SK-N-MC (cell line): ENCODE measurements around the gene CHAT.
"Not testable (repeated sequence)": the region's sequence is repeated elsewhere in the genome, so short reads cannot be mapped to it uniquely, and the experiment has no call there.

Experiments used
- DNase-seq: peaks from one replicate; pipeline ENCODE4 v3.0.0-alpha.2; 2011; ENCODE audit warnings: low read depth, low spot score
- H3K27ac ChIP-seq: fragments of 200-600 bp; sonication (generic); 2 replicates; pipeline ENCODE4 v1.5.1; 2016; ENCODE audit warnings: mixed run types
- H3K36me3 ChIP-seq: fragments of 200-600 bp; sonication (generic); 2 replicates; pipeline ENCODE4 v1.6.1; 2017; ENCODE audit warnings: antibody characterized with exemption, low read length, mixed read lengths; ENCODE audit not compliant: insufficient read depth
- H3K4me3 ChIP-seq: fragments of 200-600 bp; sonication (generic); 2 replicates; pipeline ENCODE4 v1.5.1; 2016
- H3K9ac ChIP-seq: fragments of 200-600 bp; sonication (generic); 2 replicates; pipeline ENCODE4 v1.8.0; 2017; ENCODE audit warnings: mixed run types, mixed read lengths; ENCODE audit not compliant: insufficient read length
- H3K9me3 ChIP-seq: fragments of 200-600 bp; sonication (generic); 2 replicates; pipeline ENCODE4 v1.6.1; 2017; ENCODE audit warnings: low read depth, mild to moderate bottlenecking, antibody characterized with exemption, low read length, moderate library complexity, mixed read lengths
- EZH2 ChIP-seq: fragments of 200-600 bp; sonication (generic); IDR thresholded peaks from one replicate; pipeline ENCODE4 v1.6.1; 2017; ENCODE audit warnings: antibody characterized with exemption
- FOXP2 ChIP-seq: optimal IDR thresholded peaks from 2 replicates; pipeline ENCODE3; 2011; ENCODE audit warnings: mild to moderate bottlenecking, moderate library complexity; ENCODE audit not compliant: insufficient read depth; ENCODE audit errors: extremely low read length, control extremely low read depth
- POLR2AphosphoS5 ChIP-seq: IDR thresholded peaks from 2 replicates; pipeline ENCODE4 v1.6.1; 2012; ENCODE audit warnings: mild to moderate bottlenecking, low read depth, low read length, borderline replicate concordance

CHAT gene

GRCh38 chr10:49664842-49665355 is 51.1 kb downstream of the CHAT start:
- no peak for DNase-seq
- TF ChIP-seq FOXP2: no peak
- Histone ChIP-seq H3K27ac (no peak overlapping the region), H3K9ac (no peak overlapping the region), H3K4me3 (no peak overlapping the region), H3K9me3 (no peaks in the 10 kb centered on the region), H3K36me3 (no peaks in the 10 kb centered on the region)

GRCh38 chr10:49666054-49666615 is 52.3 kb downstream of the CHAT start:
- Histone ChIP-seq H3K36me3 (no peaks in the 10 kb centered on the region), H3K9ac (no peak overlapping the region), H3K9me3 (no peaks in the 10 kb centered on the region), H3K27ac (no peak overlapping the region), H3K4me3 (no peak overlapping the region)
- no peak for DNase-seq
- TF ChIP-seq FOXP2 (no peak), POLR2AphosphoS5 (no peak), EZH2 (no peak)

DNA sequence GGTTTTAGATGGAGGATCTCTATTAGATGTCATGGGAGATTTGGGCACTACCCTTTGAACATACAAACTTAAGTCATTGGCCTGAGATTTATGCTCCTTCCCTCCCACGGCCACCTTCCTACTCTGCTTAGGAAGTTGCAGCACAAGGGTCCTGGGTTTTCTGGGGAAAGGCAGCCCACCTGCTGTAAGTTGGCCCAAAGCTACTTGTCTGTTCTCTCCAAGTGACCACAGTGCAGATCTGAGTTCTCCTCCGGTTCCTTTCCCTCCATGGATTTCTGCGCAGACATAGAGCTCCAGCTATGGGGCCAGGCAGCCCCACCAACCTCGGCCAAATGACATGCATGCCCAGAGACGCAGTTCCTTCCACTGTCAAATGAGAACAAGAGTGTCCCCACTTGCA is 52.8 kb downstream of the CHAT start:
- no peak overlapping the region for H3K9ac ChIP-seq
- H3K27ac ChIP-seq: no peak overlapping the region
- DNase-seq: no peak
- TF ChIP-seq EZH2: no peak
- no peak overlapping the region for H3K4me3 ChIP-seq
- no peaks in the 10 kb centered on the region for H3K36me3 ChIP-seq
- H3K9me3 ChIP-seq: no peaks in the 10 kb centered on the region

GRCh38 chr10:49667991-49668390 is 54.2 kb downstream of the CHAT start:
- DNase-seq: no peak
- Histone ChIP-seq H3K9ac (no peak overlapping the region), H3K9me3 (no peaks in the 10 kb centered on the region), H3K36me3 (no peaks in the 10 kb centered on the region), H3K4me3 (no peak overlapping the region), H3K27ac (no peak overlapping the region)
- no peak for TF ChIP-seq EZH2

- Histone ChIP-seq H3K9me3 (no peaks in the 10 kb centered on the region), H3K36me3 (no peaks in the 10 kb centered on the region), H3K4me3 (no peak overlapping the region), H3K27ac (no peak overlapping the region), H3K9ac (no peak overlapping the region)
- no peak for DNase-seq
- TF ChIP-seq FOXP2: no peak
Measured at GRCh38 chr10:49668684-49669083, 54.8 kb downstream of the CHAT start.

GRCh38 chr10:49678827-49679479 is 65.1 kb downstream of the CHAT start:
- peak overlapping the region; percentile 47 for H3K4me3 ChIP-seq
- DNase-seq: no peak
- H3K27ac ChIP-seq: no peak overlapping the region
- no peaks in the 10 kb centered on the region for H3K9me3 ChIP-seq
- H3K9ac ChIP-seq: no peak overlapping the region
- no peaks in the 10 kb centered on the region for H3K36me3 ChIP-seq
- no peak for TF ChIP-seq EZH2
- TF ChIP-seq FOXP2: no peak
- no peak for TF ChIP-seq POLR2AphosphoS5

DNA sequence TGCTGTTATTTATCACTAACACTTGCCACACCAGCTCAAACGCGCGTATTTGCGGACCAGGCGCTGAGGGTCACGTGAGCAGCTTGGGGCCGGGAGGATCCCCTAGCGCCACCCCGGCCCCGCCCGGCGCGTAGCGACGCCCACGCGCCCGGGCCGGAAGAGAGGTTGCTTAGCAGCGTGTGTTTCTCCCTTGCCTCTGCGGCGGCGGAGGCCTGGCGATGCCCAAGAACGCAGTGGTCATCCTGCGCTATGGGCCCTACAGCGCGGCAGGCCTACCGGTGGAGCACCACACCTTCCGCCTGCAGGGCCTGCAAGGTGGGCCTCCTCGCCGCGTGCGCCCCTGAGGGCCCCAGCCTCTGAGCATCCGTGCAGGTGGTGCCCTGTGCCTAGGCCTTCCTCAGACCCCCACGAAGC is 65.7 kb downstream of the CHAT start, which contains the start of gene C10orf53:
C10orf53 (plus strand) TSS at position 172 of the 414 bp plus-strand sequence; CDS start at position 219, 47 bp downstream.
- H3K4me3 ChIP-seq: peak within 1 kb of the TSS; percentile 47
- TF ChIP-seq FOXP2: no peak
- TF ChIP-seq POLR2AphosphoS5: no peak
- TF ChIP-seq EZH2: no peak
- no peak for DNase-seq
- no peak within 1 kb of the TSS for H3K9ac ChIP-seq
- H3K27ac ChIP-seq: no peak within 1 kb of the TSS
- no peaks in the 10 kb centered on the region for H3K9me3 ChIP-seq
- no peaks in the 10 kb centered on the region for H3K36me3 ChIP-seq

DNA sequence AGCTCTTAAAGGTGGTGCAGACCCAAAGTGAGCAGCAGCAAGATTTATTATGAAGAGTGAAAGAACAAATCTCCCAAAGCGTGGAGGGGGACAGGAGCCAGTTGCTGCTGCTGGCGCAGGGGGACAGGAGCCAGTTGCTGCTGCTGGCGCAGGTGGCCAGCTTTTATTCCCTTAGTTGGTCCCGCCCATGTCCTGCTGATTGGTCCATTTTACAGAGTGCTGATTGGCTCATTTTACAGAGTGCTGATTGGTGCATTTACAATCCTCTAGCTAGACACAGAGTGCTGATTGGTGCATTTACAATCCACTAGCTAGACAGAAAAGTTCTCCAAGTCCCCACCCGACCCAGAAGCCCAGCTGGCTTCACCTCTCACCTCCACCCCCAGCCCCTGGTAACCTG is 68.6 kb downstream of the CHAT start:
- not testable (repeated sequence) for H3K27ac ChIP-seq, DNase-seq, H3K9ac ChIP-seq, H3K36me3 ChIP-seq, H3K4me3 ChIP-seq, H3K9me3 ChIP-seq

- Histone ChIP-seq H3K36me3 (no peaks in the 10 kb centered on the region), H3K9ac (no peak overlapping the region), H3K4me3 (no peak overlapping the region), H3K27ac (no peak overlapping the region), H3K9me3 (no peaks in the 10 kb centered on the region)
- DNase-seq: no peak
- TF ChIP-seq POLR2AphosphoS5 (no peak), FOXP2 (no peak), EZH2 (no peak)
Measured at GRCh38 chr10:49682879-49683278, 69.0 kb downstream of the CHAT start.
